WTC11 (cell line): ENCODE results near the gene MYLK.

ENCODE experiments used
- ARID4B ChIP-seq: sonication (generic); formaldehyde crosslinking; IDR thresholded peaks from 2 replicates; pipeline ENCODE4 v1.8.0; 2023; ENCODE audit warnings: missing genetic modification reagents, mild to moderate bottlenecking, borderline replicate concordance
- CREB1 ChIP-seq: sonication (generic); formaldehyde crosslinking; IDR thresholded peaks from 2 replicates; pipeline ENCODE4 v1.8.0; 2023; ENCODE audit warnings: mild to moderate bottlenecking, missing genetic modification reagents
- CTCF ChIP-seq: fragments of 200-600 bp; IDR thresholded peaks from 2 replicates; pipeline ENCODE4 v1.8.0; 2022; ENCODE audit warnings: antibody characterized with exemption
- ESRRA ChIP-seq: sonication (generic); formaldehyde crosslinking; IDR thresholded peaks from 2 replicates; pipeline ENCODE4 v1.8.1; 2022; ENCODE audit warnings: mild to moderate bottlenecking, missing genetic modification reagents, borderline replicate concordance
- ETV6 ChIP-seq: sonication (generic); formaldehyde crosslinking; IDR thresholded peaks from 2 replicates; pipeline ENCODE4 v1.8.1; 2022; ENCODE audit warnings: mild to moderate bottlenecking, missing genetic modification reagents
- JUN ChIP-seq: sonication (generic); formaldehyde crosslinking; IDR thresholded peaks from 2 replicates; pipeline ENCODE4 v1.8.0; 2023; ENCODE audit warnings: mild to moderate bottlenecking, missing genetic modification reagents
- NR1H2 ChIP-seq: sonication (generic); formaldehyde crosslinking; IDR thresholded peaks from 2 replicates; pipeline ENCODE4 v1.9.0; 2021; ENCODE audit warnings: mild to moderate bottlenecking, moderate library complexity, missing genetic modification reagents
- SP1 ChIP-seq: sonication (generic); formaldehyde crosslinking; conservative IDR thresholded peaks from 2 replicates; pipeline ENCODE4 v1.8.1; 2022; ENCODE audit warnings: missing genetic modification reagents
- TF ChIP-seq, protein P1 (sequence below): sonication (generic); formaldehyde crosslinking; IDR thresholded peaks from 2 replicates; pipeline ENCODE4 v1.8.1; 2022; ENCODE audit warnings: missing genetic modification reagents, borderline replicate concordance
- TF ChIP-seq, protein P2 (sequence below): sonication (generic); formaldehyde crosslinking; IDR thresholded peaks from 2 replicates; pipeline ENCODE4 v1.8.1; 2023; ENCODE audit warnings: mild to moderate bottlenecking, missing genetic modification reagents, moderate library complexity

DNA sequence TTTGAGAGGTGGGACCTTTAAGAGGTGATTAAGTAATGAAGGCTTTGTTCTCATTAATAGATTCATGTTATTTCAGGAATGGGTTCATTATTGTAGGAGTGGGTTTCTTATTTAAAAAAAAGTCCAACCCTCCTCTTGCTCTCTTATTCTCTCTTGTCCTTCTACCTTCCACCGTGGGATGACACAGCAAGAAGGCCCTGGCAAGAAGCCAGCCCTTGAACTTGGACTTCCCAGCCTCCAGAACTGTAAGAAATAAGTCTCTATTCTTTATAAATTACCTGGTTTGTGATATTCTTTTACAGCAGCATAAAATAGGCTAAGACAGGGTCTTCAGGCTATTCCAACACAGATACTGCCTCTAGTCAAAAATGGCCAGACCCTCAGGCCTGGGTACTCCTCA, 62.2 kb downstream of the MYLK start:
- TF ChIP-seq ETV6 (CRISPR knock-in tag) (no peak), NR1H2 (no peak), ARID4B (CRISPR knock-in tag) (no peak), CTCF (no peak), SP1 (CRISPR knock-in tag) (no peak), ESRRA (no peak), JUN (CRISPR knock-in tag) (no peak), CREB1 (no peak)
- TF ChIP-seq, protein P1, sequence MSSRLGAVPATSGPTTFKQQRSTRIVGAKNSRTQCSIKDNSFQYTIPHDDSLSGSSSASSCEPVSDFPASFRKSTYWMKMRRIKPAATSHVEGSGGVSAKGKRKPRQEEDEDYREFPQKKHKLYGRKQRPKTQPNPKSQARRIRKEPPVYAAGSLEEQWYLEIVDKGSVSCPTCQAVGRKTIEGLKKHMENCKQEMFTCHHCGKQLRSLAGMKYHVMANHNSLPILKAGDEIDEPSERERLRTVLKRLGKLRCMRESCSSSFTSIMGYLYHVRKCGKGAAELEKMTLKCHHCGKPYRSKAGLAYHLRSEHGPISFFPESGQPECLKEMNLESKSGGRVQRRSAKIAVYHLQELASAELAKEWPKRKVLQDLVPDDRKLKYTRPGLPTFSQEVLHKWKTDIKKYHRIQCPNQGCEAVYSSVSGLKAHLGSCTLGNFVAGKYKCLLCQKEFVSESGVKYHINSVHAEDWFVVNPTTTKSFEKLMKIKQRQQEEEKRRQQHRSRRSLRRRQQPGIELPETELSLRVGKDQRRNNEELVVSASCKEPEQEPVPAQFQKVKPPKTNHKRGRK = no peak
- TF ChIP-seq, protein P2, sequence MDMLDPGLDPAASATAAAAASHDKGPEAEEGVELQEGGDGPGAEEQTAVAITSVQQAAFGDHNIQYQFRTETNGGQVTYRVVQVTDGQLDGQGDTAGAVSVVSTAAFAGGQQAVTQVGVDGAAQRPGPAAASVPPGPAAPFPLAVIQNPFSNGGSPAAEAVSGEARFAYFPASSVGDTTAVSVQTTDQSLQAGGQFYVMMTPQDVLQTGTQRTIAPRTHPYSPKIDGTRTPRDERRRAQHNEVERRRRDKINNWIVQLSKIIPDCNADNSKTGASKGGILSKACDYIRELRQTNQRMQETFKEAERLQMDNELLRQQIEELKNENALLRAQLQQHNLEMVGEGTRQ = no peak
